Stimulated activated CD4-positive, alpha-beta T cell treated with anti-CD3 and anti-CD28 coated beads, Interleukin-12 subunit alpha, Interleukin-12 subunit beta, amount 100 ng/mL, for 4 hours (primary cell): ENCODE data around the gene TNFSF15.

Experiments
- DNase-seq: peaks from one replicate; pipeline ENCODE4 v3.0.0-alpha.2; 2020

TNFSF15 gene

GRCh38 chr9:114824110-114824509, 18.3 kb upstream of the TNFSF15 start:
- no peak for DNase-seq

- DNase-seq, result no peak
Measured at GRCh38 chr9:114823441-114823840, 17.6 kb upstream of the TNFSF15 start.

DNA sequence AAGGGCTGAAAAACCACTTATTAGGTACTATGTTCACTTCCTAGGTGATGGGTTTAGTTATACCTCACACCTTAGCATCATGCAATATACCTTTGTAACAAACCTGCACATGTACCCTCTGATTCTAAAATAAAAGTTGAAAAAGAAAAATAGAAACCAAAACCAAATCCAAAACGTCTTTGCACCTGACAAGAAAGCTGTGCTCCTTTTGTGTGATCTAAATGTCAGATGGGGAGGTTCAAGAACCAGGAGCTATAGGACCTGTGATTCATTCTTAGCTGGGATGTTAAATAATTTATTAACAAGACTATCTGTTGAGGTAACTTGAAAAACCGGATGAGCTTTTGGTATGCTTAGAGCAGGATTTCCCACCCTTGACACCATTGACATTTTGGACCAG, 16.9 kb upstream of the TNFSF15 start:
- no peak for DNase-seq

DNA sequence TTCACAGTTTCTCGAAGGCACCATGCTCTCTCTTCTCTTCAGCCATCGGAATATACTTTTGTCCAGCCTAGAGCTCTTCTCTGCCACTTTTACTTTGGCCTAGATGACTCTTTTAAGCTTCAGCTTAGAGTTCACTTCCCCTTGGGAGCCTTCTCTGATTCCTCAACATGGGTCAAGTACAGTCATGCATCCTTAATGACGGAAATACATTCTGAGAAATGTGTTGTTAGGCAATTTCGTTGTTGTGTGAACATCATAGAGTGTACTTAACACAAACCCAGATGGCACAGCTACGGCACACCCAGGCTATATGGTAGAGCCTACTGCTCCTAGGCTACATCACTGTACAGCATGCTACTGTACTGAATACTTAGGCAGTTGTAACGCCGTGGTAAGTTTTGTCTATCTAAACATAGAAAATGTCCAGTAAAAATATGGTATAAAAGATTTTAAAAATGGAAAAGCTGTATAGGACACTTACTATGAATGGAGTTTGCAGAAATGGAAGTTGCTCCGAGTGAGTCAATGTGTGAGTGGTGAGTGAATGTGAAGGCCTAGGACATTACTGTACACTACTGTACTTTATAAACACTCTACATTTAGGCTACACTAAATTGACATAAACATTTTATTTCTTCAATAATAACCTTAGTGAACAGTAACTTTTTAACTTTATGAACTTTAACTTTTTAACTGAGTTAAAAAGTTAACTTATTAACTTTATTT, 15.1 kb upstream of the TNFSF15 start:
- DNase-seq, result no peak

GRCh38 chr9:114818178-114818577, 12.3 kb upstream of the TNFSF15 start:
- DNase-seq, result no peak

- no peak for DNase-seq
Measured at GRCh38 chr9:114813717-114814418, 8.0 kb upstream of the TNFSF15 start.

GRCh38 chr9:114811966-114812636, 6.3 kb upstream of the TNFSF15 start:
- no peak for DNase-seq

GRCh38 chr9:114811301-114811700, 5.5 kb upstream of the TNFSF15 start:
- DNase-seq, result no peak

DNA sequence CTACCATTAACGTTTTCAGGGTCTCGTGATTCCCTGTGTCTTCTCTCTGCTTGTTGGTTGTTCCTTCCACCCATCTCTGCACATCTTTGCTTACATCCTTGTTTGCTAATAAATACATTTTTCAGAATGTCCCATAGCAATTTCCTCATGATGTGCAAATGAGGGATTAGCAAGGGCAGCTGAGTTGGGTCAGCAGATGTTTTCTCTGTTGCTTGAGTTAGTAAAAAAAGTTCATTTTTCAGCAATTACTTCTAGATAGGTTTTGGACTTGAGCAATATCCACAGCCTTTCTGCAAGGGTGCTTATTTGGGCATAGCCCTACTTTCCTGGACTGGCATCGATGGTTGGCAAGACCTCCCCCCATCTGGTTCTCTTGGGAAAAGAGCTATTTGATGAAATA, 4.8 kb upstream of the TNFSF15 start:
- DNase-seq, result no peak

DNA sequence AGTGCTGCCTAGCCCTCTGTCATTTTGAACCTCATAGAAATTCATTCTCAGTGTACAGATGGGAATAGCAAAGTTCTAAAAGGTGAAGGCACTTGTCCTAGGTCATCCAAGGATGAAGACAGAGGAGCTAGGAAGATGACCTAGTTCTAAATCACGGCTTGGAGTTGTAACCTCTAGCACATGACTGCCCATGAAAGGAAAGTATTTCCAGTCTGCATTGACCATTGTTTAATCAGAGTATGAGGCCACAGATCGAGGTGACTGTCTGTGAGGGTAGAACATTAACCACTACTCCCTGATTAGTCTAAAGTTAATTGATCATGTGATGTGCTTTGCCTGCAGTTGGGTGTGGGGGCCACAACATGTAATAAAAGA, 674 bp upstream of the TNFSF15 start:
- no peak for DNase-seq

- no peak for DNase-seq
Measured at GRCh38 chr9:114804505-114804904, 1.3 kb downstream of the TNFSF15 start.

GRCh38 chr9:114803479-114804265, 2.2 kb downstream of the TNFSF15 start:
- no peak for DNase-seq

GRCh38 chr9:114799925-114800324, 5.9 kb downstream of the TNFSF15 start:
- DNase-seq, result no peak

DNA sequence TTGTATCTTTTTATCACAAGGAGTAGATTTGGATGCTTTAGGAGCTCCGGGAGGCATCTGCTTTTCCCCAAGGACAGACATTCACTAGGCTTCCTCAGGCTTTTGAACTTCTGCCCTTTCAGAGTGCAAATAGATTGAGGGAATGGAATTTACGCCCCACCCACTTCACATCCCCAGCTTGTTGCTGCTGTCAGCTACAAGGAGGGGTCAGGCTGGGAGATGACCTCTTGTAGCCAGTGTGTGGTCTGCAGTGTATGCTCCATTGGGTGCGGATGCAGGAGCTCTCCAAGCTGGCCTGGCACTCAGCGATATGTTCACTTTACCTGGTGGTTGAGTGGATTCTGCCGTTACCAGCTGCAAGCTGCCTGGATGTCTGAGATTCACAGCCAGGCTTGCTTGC, 6.4 kb downstream of the TNFSF15 start:
- no peak for DNase-seq

GRCh38 chr9:114798780-114799427, 6.9 kb downstream of the TNFSF15 start:
- DNase-seq, result no peak

DNA sequence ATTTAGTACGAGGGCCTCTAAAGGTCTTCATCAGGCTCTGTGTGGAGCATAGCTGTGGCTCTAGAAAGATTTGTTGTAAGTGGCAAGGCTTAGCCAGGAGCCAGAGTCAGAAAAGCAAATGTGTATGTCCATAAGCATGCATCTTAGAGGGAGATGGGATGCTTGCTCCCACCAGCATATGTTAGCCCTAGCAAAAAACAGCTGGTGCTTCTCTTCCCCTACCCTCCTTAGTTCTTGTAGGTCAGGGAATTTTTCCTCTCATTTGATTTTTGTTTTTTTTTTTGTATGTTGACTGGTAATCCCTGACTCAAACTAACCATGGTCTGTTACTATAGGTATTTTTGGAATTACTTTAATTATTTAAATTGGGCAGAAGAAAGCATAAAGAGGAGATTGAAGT, 7.7 kb downstream of the TNFSF15 start:
- DNase-seq, result no peak

DNA sequence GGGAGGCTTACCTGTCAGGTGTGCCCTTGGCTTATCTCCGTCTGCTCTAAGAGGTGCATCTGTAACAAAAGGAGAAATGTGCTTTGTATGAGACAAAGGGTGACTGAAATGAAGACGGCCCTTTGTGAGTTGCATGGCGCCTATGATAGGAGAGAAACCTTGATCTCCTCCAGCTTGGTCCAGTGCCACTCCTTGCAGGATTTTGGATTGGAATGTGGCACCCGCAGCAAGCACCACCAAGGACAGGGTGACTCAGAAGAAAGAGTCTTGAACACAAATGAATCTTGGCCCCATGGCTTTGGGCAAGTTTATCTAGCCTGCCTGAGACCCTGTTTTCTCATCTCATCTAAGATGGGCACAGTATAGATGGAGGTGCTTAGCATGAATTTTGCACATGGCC, 13.4 kb downstream of the TNFSF15 start:
- DNase-seq, result no peak

DNA sequence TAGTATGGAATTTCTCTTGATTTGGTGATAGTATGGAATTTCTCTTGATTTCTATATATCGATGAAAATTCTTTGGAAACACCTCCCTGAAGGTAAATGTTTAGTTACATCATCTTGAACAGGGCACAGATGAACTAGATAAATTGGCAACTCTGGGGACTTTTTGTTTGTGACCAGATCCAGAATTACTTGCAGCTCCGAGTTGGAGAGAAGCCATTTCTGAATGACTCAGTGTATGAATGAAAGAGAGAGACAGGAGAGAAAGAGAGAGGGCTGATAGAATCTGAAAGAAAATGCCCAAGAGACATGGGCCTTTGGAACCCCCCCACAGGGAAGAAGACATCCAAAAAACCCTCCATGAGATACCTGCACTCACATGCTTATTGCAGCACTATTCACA, 14.1 kb downstream of the TNFSF15 start:
- no peak for DNase-seq

- no peak for DNase-seq
Measured at GRCh38 chr9:114791312-114791711, 14.5 kb downstream of the TNFSF15 start.

GRCh38 chr9:114790521-114790920, 15.3 kb downstream of the TNFSF15 start:
- no peak for DNase-seq

DNA sequence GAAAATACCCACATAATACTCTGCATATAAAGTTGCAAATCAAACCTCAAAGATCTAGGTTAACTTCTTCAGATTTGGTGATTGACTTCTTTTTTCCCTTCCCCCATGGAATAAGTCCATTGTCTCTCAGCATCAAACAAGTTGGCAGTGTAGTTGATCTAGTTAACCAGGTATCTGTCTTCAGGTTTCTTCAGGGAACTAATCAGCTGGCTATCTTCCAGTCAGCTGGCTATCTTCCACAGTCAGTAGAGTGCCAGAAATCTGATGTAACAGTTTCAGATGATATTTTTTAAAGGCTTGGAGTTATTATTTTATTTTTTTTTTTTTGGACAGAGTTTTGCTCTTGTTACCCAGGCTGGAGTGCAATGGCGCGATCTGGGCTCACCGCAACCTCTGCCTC, 16.8 kb downstream of the TNFSF15 start:
- DNase-seq, result no peak

DNA sequence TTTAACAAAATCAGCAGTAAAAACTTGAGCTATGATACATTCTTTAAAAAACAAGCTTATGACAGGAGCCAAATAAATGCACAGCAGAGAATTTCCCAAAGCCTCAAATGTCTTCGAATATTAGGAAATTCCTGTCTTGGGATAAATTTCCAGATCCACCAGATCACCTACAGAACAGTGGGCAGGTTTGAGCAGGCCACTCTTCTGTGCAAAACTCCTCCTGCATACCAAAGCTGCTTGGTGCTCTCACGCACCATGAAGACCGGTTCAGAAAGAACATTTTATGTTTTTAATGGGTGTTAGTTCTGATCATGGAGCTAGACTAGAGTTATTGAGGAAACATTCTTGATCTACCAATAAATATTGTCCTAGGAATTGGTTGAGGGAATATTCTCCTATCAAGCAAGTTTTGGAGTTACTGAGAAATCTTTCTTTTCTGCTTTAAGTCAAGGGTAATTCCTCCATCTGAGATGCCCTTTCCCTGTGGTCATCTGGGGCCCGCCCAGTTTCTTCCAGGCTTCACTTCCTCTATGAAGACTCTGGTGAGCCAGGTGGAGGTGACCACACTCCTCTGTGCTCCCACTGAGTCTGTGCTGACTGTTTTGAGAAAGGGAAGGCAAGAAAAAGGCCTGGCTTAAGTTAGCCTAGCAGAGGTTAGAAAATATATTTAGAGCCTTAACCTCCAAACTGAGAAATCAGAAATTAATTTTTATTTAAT, 17.9 kb downstream of the TNFSF15 start:
- no peak for DNase-seq
